ENCODE measurements around the gene GAGE12H.
"Not testable (repeated sequence)": the region's sequence is repeated elsewhere in the genome, so short reads cannot be mapped to it uniquely, and the experiment has no call there.

GRCh38 chrX:49531877-49532276 lies 47.9 kb upstream of the GAGE12H start, which contains the start of gene GAGE12C:
- TF ChIP-seq CTCF (IDR thresholded peaks at IDR 0.05); EZH2 (IDR thresholded peaks at IDR 0.05; ENCODE audit: borderline replicate concordance, insufficient read depth, low read depth, low read length, poor library complexity, severe bottlenecking): not testable (repeated sequence)

Measured in B cell (primary cell).